GM12874 (cell line): Measurements from ENCODE around the gene CRHR1.

Source experiments
- TF ChIP-seq, protein P1 (sequence below): IDR thresholded peaks from 2 replicates; pipeline ENCODE4 v1.5.1; 2011; ENCODE audit warnings: low read depth, mild to moderate bottlenecking, control low read depth, low read length, moderate library complexity; ENCODE audit not compliant: insufficient read depth

Gene CRHR1

DNA sequence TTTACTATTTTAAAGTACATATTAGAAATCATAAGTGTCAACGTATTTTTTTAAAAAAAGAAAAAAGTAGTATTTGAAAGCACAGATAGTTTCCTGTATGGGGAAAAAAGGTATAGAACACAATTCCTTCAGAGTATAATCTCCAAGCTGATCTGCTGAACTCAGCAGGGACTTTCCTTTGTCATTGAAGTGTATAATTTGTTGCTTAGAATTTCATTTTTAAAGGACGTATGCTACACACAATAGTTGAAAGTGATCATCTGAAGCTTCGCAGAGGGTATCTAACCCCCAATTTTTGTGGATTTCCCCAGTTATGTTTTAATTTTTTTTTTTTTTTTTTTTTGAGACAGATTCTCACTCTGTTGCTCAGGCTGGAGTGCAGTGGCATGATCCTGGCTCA lies 90.0 kb downstream of the CRHR1 start:
- TF ChIP-seq, protein P1, sequence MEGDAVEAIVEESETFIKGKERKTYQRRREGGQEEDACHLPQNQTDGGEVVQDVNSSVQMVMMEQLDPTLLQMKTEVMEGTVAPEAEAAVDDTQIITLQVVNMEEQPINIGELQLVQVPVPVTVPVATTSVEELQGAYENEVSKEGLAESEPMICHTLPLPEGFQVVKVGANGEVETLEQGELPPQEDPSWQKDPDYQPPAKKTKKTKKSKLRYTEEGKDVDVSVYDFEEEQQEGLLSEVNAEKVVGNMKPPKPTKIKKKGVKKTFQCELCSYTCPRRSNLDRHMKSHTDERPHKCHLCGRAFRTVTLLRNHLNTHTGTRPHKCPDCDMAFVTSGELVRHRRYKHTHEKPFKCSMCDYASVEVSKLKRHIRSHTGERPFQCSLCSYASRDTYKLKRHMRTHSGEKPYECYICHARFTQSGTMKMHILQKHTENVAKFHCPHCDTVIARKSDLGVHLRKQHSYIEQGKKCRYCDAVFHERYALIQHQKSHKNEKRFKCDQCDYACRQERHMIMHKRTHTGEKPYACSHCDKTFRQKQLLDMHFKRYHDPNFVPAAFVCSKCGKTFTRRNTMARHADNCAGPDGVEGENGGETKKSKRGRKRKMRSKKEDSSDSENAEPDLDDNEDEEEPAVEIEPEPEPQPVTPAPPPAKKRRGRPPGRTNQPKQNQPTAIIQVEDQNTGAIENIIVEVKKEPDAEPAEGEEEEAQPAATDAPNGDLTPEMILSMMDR: no peak

DNA sequence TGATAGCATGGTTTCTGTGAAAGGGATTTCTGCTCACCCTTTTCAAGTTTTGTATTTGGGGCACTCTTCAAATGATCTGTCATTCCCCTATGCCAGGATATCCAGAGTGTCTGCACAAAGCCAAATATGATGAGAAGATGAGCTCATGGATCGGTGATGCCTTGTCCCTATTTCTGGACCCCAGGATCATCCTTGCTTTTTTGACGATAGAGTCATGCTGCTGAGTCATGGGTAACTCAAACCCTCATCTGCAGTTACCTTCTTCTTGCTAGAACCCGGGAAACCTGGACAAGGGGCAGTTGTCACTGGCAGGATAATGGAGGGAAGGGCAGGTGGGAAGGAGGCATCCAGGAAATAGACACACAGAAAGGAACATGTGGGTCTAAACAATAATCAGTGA lies 92.4 kb downstream of the CRHR1 start:
- TF ChIP-seq, protein P1: no peak

DNA sequence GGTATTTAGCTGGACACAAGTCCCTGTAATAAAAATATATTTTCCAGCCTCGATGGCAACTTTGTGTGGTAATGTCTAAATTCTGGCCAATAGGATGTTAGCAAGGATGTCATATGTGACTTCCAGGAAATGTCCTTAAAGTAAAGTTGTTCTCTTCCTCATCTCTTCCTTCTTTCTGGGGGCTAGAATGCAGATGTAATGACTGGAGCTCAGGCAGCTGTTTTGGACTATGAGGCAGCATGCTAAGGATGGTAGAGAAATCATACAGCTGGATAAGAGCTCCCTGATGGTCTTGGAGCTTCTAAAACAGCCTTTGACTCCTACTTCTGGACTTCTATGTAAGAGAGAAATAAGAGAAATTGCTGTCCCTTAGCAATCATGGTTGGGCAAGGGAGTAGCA lies 93.3 kb downstream of the CRHR1 start:
- TF ChIP-seq, protein P1: no peak

DNA sequence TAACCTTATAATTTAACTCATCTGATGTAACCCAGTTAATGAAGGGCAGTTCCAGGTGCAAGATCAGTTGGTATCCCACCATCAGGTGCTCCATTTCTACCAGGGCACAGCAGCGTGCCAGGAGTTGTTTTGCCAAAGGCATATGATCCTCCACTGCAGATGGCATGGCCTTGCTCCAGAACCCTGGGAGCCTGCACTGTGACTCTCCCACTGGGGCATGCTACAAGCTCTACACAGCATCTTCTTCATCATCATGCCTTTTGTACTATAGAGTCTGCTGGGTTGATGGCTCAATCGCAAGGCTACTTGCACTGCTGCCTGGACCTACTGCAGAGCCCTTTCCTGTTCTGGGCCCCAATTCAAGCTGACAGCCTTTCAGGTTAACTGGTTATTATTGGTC lies 98.9 kb downstream of the CRHR1 start:
- TF ChIP-seq, protein P1: no peak
